Measurements from ENCODE around the gene PDE9A.

GRCh38 chr21:42692688-42693087 lies 39.3 kb downstream of the PDE9A start:
- TF ChIP-seq CTCF (IDR thresholded peaks at IDR 0.05; ENCODE audit: low read length) (no peak), EZH2 (optimal IDR thresholded peaks at IDR 0.05; ENCODE audit: low read depth, low read length) (no peak)
